ENCODE results near the gene GMDS. TPM values are rescaled to one million over a fixed set of nuclear protein-coding genes. Genes with fewer than 3 reads are reported as not detected.

Gene GMDS
- total RNA-seq, 1 donor from 2014 or later, result 6.2 TPM

GRCh38 chr6:2240961-2241360, 4.4 kb downstream of the GMDS start:
- DNase-seq (ENCODE audit: low read depth in 2 of 2), result no peak

GRCh38 chr6:2237001-2237400, 8.4 kb downstream of the GMDS start:
- peak; percentile 5 to 82 for DNase-seq (ENCODE audit: low read depth in 2 of 2)

- no peak for DNase-seq (ENCODE audit: low read depth in 2 of 2)
Observed at GRCh38 chr6:2235777-2236495, 9.5 kb downstream of the GMDS start.

- DNase-seq (ENCODE audit: low read depth in 2 of 2), result no peak
Observed at GRCh38 chr6:2232445-2232844, 13.0 kb downstream of the GMDS start.

- DNase-seq (ENCODE audit: low read depth in 2 of 2), result no peak
Observed at GRCh38 chr6:2231438-2231837, 14.0 kb downstream of the GMDS start.

GRCh38 chr6:2230659-2231277, 14.6 kb downstream of the GMDS start:
- no peak for DNase-seq (ENCODE audit: low read depth in 2 of 2)

GRCh38 chr6:2229742-2230141, 15.7 kb downstream of the GMDS start:
- no peak for DNase-seq (ENCODE audit: low read depth in 2 of 2)

GRCh38 chr6:2229039-2229438, 16.4 kb downstream of the GMDS start:
- no peak for DNase-seq (ENCODE audit: low read depth in 2 of 2)

GRCh38 chr6:2228392-2228791, 17.0 kb downstream of the GMDS start:
- no peak for DNase-seq (ENCODE audit: low read depth in 2 of 2)

- DNase-seq (ENCODE audit: low read depth in 2 of 2), result no peak
Observed at GRCh38 chr6:2226775-2227174, 18.6 kb downstream of the GMDS start.

- peak; percentile 9 to 46 for DNase-seq (ENCODE audit: low read depth in 2 of 2)
Observed at GRCh38 chr6:2225422-2226392, 19.7 kb downstream of the GMDS start.

GRCh38 chr6:2224847-2225382, 20.5 kb downstream of the GMDS start:
- DNase-seq (ENCODE audit: low read depth in 2 of 2), result no peak

GRCh38 chr6:2222275-2222842, 23.0 kb downstream of the GMDS start:
- no peak for DNase-seq (ENCODE audit: low read depth in 2 of 2)

GRCh38 chr6:2221726-2222274, 23.6 kb downstream of the GMDS start:
- DNase-seq (ENCODE audit: low read depth in 2 of 2), result no peak

- DNase-seq (ENCODE audit: low read depth in 2 of 2), result no peak
Observed at GRCh38 chr6:2220154-2220553, 25.3 kb downstream of the GMDS start.

GRCh38 chr6:2218866-2219265, 26.5 kb downstream of the GMDS start:
- DNase-seq (ENCODE audit: low read depth in 2 of 2), result no peak

GRCh38 chr6:2216794-2217383, 28.5 kb downstream of the GMDS start:
- no peak for DNase-seq (ENCODE audit: low read depth in 2 of 2)

- no peak for DNase-seq (ENCODE audit: low read depth in 2 of 2)
Observed at GRCh38 chr6:2215342-2215741, 30.1 kb downstream of the GMDS start.

GRCh38 chr6:2213086-2213485, 32.3 kb downstream of the GMDS start:
- no peak for DNase-seq (ENCODE audit: low read depth in 2 of 2)

GRCh38 chr6:2209226-2209809, 36.1 kb downstream of the GMDS start:
- peak; percentile 17 to 63 for DNase-seq (ENCODE audit: low read depth in 2 of 2)

Measured in dermis microvascular lymphatic vessel endothelial cell (primary cell).